ENCODE measurements around the gene EVC2.

Gene EVC2

GRCh38 chr4:5721923-5722322 lies 13.6 kb upstream of the EVC2 start:
- ChIA-PET POLR2A (no interaction called here), CTCF (no interaction called here)
- TF ChIP-seq, protein P1, sequence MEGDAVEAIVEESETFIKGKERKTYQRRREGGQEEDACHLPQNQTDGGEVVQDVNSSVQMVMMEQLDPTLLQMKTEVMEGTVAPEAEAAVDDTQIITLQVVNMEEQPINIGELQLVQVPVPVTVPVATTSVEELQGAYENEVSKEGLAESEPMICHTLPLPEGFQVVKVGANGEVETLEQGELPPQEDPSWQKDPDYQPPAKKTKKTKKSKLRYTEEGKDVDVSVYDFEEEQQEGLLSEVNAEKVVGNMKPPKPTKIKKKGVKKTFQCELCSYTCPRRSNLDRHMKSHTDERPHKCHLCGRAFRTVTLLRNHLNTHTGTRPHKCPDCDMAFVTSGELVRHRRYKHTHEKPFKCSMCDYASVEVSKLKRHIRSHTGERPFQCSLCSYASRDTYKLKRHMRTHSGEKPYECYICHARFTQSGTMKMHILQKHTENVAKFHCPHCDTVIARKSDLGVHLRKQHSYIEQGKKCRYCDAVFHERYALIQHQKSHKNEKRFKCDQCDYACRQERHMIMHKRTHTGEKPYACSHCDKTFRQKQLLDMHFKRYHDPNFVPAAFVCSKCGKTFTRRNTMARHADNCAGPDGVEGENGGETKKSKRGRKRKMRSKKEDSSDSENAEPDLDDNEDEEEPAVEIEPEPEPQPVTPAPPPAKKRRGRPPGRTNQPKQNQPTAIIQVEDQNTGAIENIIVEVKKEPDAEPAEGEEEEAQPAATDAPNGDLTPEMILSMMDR (IDR thresholded peaks at IDR 0.05; ENCODE audit: control extremely low read depth, extremely low read depth, low read depth, missing control alignments): no peak
- DNase-seq (ENCODE audit: extremely low spot score): no peak

- ChIA-PET CTCF (no interaction called here), POLR2A (no interaction called here)
- TF ChIP-seq, protein P1 (IDR thresholded peaks at IDR 0.05; ENCODE audit: control extremely low read depth, extremely low read depth, low read depth, missing control alignments): no peak
- no peak for DNase-seq (ENCODE audit: extremely low spot score)
These were observed 12.6 kb upstream of the EVC2 start for GRCh38 chr4:5720980-5721379.

DNA sequence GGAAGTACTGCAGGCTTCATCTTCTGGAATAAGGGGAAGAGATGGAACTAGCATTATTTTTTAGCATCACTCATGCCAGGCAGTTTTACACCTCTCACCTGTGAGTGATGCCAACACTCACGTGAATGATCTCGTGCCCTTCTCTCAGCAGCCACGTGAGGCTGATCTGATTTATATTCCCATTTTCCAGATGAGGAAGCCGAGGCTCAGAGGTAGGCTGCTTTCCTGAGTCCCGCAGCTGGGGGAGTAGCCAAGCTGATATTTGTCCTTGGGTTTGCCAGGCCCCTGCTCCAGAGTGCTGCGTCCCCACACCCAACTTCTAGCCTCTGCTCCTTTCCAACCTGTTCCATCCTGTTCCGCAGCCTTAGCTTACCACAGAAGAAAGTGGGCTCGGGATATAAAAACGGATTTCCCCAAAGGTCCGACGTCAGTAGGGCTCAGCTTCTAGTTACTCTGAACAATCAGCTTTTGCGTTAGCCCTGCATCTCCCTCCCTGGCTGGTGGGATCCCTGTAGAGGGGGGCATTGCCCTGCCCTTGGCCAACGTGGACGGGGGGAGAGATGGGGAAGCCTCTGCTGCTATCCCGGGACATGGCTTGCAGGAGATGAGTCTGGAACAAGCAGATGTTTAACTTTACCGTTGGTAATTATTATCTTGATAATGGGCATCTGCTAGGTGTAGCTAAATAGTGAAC lies 11.9 kb upstream of the EVC2 start:
- no peak for DNase-seq (ENCODE audit: extremely low spot score)
- POLR2A ChIA-PET: no interaction called here
- TF ChIP-seq, protein P1 (IDR thresholded peaks at IDR 0.05; ENCODE audit: control extremely low read depth, extremely low read depth, low read depth, missing control alignments): no peak
- CTCF ChIA-PET: no interaction called here

GRCh38 chr4:5719350-5720055 lies 11.1 kb upstream of the EVC2 start:
- no peak for DNase-seq (ENCODE audit: extremely low spot score)
- TF ChIP-seq, protein P1 (IDR thresholded peaks at IDR 0.05; ENCODE audit: control extremely low read depth, extremely low read depth, low read depth, missing control alignments): no peak
- ChIA-PET CTCF (no interaction called here), POLR2A (no interaction called here)

- ChIA-PET POLR2A (no interaction called here), CTCF (no interaction called here)
These were observed 10.1 kb upstream of the EVC2 start for GRCh38 chr4:5718411-5718810.

DNA sequence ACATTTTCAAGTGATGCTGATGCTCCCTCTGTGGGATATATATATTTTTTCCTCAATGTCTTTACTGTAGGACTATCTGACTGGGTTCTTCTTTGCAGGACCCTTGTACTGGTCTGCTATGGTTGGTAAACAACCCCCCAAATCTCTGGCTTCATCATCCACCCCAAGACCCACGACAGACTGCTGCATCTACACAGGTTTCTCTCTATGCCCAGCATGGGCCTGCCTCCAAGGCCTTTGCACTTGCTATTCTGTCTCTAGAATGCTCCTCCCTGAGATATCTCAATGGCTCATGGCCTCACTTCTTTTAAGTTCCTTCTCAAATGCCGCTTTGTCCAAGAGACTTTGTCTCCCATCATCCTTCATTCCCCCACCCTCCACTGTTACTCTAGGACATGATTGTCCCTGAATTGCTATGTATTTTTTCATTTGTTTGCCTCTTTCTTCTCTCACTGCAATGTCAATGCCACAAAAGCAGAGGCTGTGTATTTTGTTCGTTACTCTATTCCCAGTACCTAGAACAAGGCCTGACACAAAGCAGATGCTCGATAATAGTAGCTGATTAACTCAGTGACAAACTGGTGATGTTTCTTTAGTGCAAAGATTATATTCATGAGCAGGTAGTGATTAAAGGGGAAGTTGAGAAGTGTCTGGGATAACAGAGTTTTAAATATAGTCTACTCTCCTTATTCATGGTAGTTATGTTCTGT lies 9.2 kb upstream of the EVC2 start:
- TF ChIP-seq, protein P1 (IDR thresholded peaks at IDR 0.05; ENCODE audit: control extremely low read depth, extremely low read depth, low read depth, missing control alignments): no peak
- no peak for DNase-seq (ENCODE audit: extremely low spot score)
- POLR2A ChIA-PET: no interaction called here
- CTCF ChIA-PET: no interaction called here

More at GRCh38 chr4:5718411-5718810, 10.1 kb upstream of the EVC2 start:
- TF ChIP-seq, protein P1 (IDR thresholded peaks at IDR 0.05; ENCODE audit: control extremely low read depth, extremely low read depth, low read depth, missing control alignments): no peak
- DNase-seq (ENCODE audit: extremely low spot score): no peak

Data from GM10248 (cell line).